GM19463 (cell line): Measurements from ENCODE around the gene LATS2.

Experiments used
- ATAC-seq: cut with Tn5 transposase; IDR thresholded peaks from one replicate; pipeline ENCODE4 v1.9.1; 2021; ENCODE audit warnings: mild to moderate bottlenecking, moderate library complexity; ENCODE audit not compliant: unreplicated experiment

Gene LATS2

GRCh38 chr13:20994441-20994821, 67.0 kb downstream of the LATS2 start:
- no peak for ATAC-seq

- no peak for ATAC-seq
Observed at GRCh38 chr13:20993661-20994440, 67.5 kb downstream of the LATS2 start.

GRCh38 chr13:20993211-20993610, 68.2 kb downstream of the LATS2 start:
- no peak for ATAC-seq

GRCh38 chr13:20991741-20992520, 69.5 kb downstream of the LATS2 start:
- ATAC-seq, result no peak

GRCh38 chr13:20990910-20991525, 70.4 kb downstream of the LATS2 start:
- no peak for ATAC-seq

- ATAC-seq, result no peak
Observed at GRCh38 chr13:20989656-20990321, 71.6 kb downstream of the LATS2 start.

GRCh38 chr13:20988909-20989655, 72.3 kb downstream of the LATS2 start:
- no peak for ATAC-seq

GRCh38 chr13:20988033-20988908, 73.1 kb downstream of the LATS2 start:
- ATAC-seq, result no peak

- ATAC-seq, result no peak
Observed at GRCh38 chr13:20987599-20987998, 73.8 kb downstream of the LATS2 start.

- ATAC-seq, result no peak
Observed at GRCh38 chr13:20984879-20985278, 76.5 kb downstream of the LATS2 start.

GRCh38 chr13:20983386-20983785, 78.0 kb downstream of the LATS2 start:
- ATAC-seq, result no peak

GRCh38 chr13:20981370-20982095, 79.9 kb downstream of the LATS2 start:
- no peak for ATAC-seq

- ATAC-seq, result no peak
Observed at GRCh38 chr13:20980899-20981298, 80.5 kb downstream of the LATS2 start.

- ATAC-seq, result no peak
Observed at GRCh38 chr13:20980430-20980829, 81.0 kb downstream of the LATS2 start.

- no peak for ATAC-seq
Observed at GRCh38 chr13:20977394-20977793, 84.0 kb downstream of the LATS2 start.

GRCh38 chr13:20974981-20975585, 86.3 kb downstream of the LATS2 start:
- no peak for ATAC-seq

GRCh38 chr13:20973886-20974425, 87.4 kb downstream of the LATS2 start:
- ATAC-seq, result no peak

- ATAC-seq, result no peak
Observed at GRCh38 chr13:20972731-20973130, 88.7 kb downstream of the LATS2 start.
